Vagina (tissue), 2 donors: ENCODE data around the gene ASTN1. TPM values are rescaled to one million over a fixed set of nuclear protein-coding genes. Genes with fewer than 3 reads are reported as not detected.

Experiments
- DNase-seq, 2 donors: peaks; one replicate each; pipeline ENCODE4 v3.0.0-alpha.2; 2017; ENCODE audit errors: extremely low spot score in 2 of 2
- H3K27ac ChIP-seq: fragments of 200-600 bp; sonication (generic); one replicate; pipeline ENCODE4 v1.5.1; 2019
- H3K27me3 ChIP-seq: fragments of 200-600 bp; sonication (generic); one replicate; pipeline ENCODE4 v1.5.1; 2019
- H3K36me3 ChIP-seq, 2 donors: fragments of 200-600 bp; sonication (generic); one replicate each; pipeline ENCODE4 v1.5.1; 2017 to 2019
- H3K4me1 ChIP-seq: fragments of 200-600 bp; sonication (generic); one replicate; pipeline ENCODE4 v1.5.1; 2019
- H3K4me3 ChIP-seq, 2 donors: fragments of 200-600 bp; sonication (generic); 1 replicate in 1 of 2; 2 replicates in 1 of 2; pipeline ENCODE4 v1.5.1; 2016 to 2019
- H3K9me3 ChIP-seq: fragments of 200-600 bp; sonication (generic); one replicate; pipeline ENCODE4 v1.5.1; 2019
- POLR2A ChIP-seq, 2 donors: fragments of 450-650 bp; IDR thresholded peaks; one replicate each; pipeline ENCODE4 v1.6.1; 2017; ENCODE audit warnings: antibody characterized with exemption in 2 of 2, mild to moderate bottlenecking in 2 of 2, moderate library complexity in 2 of 2
- POLR2AphosphoS5 ChIP-seq, 2 donors: sonication (generic); formaldehyde crosslinking; IDR thresholded peaks; one replicate each; pipeline ENCODE4 v1.9.0; 2017; ENCODE audit warnings: antibody characterized with exemption in 2 of 2, mild to moderate bottlenecking in 2 of 2, low read depth in 1 of 2; ENCODE audit not compliant: insufficient read depth in 1 of 2
- intact Hi-C: fragments of 100-400 bp; cut with DNase I; formaldehyde crosslinking; loops from one replicate; pipeline ENCODE4 v1.15.1; 2023
- total RNA-seq: library from RNA; depleted of rRNA; stranded (reverse); fragments of >200 nt; gene quantifications from one replicate; pipeline ENCODE4 v1.2.3, GENCODE V29; 2016
- TF ChIP-seq, protein P1 (sequence below), 3 experiments: fragments of 450-650 bp in 2 of 3; fragments of 200-600 bp in 1 of 3; sonication (generic) in 1 of 3; IDR thresholded peaks; one replicate each; pipeline ENCODE4 v1.5.1; 2017 to 2019; ENCODE audit warnings: antibody characterized with exemption in 3 of 3, mild to moderate bottlenecking in 2 of 3, moderate library complexity in 2 of 3

ASTN1 gene
- total RNA-seq, 1 donor from 2014 or later, result 4.2 TPM

DNA sequence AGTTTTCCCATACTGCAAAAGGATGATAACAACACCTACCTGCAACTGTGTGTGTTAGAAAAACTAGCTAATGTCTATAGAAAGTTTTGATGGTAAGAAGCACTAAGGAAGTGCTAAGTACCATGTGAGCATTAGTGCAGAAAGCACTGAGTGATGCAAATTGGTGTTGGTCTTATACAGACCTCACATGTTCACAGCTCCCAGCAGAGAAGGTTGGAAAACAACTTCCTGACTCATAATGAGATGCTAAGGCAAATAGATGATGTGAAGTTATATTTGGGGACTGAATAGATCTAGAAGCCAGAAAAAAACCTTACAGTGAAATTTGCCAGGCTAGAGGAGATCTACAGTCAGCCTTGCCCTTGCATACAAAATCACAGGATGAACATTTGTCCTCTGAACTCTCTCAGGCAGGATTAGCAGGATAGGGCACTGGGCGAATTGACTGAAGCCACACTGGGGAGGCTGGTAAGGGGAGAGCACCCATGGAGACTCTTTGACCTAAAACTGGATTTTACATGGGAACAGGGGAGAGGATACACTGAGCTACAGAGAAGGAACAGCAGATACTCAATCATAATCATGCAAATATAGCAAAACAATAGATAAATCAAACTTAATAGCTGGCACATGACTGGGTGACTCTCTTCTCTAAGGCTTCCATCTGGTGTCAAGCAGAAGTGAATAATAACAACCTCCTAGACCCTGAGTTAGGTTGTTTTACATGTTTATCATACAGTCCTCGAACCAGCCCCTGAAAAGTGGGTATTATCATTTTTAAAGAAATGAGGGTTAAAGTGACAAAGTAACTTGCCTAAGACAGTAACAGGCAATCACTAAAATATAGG lies 61.3 kb downstream of the ASTN1 start:
- no peaks in the 10 kb centered on the region for H3K4me1 ChIP-seq
- intact Hi-C loops, result no loop called here
- no peak for DNase-seq
- no peak for TF ChIP-seq POLR2A (IDR thresholded peaks at IDR 0.05)
- TF ChIP-seq POLR2AphosphoS5 (IDR thresholded peaks at IDR 0.05; ENCODE audit: insufficient read depth in 1 of 2, low read depth in 1 of 2), result no peak
- TF ChIP-seq, protein P1, sequence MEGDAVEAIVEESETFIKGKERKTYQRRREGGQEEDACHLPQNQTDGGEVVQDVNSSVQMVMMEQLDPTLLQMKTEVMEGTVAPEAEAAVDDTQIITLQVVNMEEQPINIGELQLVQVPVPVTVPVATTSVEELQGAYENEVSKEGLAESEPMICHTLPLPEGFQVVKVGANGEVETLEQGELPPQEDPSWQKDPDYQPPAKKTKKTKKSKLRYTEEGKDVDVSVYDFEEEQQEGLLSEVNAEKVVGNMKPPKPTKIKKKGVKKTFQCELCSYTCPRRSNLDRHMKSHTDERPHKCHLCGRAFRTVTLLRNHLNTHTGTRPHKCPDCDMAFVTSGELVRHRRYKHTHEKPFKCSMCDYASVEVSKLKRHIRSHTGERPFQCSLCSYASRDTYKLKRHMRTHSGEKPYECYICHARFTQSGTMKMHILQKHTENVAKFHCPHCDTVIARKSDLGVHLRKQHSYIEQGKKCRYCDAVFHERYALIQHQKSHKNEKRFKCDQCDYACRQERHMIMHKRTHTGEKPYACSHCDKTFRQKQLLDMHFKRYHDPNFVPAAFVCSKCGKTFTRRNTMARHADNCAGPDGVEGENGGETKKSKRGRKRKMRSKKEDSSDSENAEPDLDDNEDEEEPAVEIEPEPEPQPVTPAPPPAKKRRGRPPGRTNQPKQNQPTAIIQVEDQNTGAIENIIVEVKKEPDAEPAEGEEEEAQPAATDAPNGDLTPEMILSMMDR (IDR thresholded peaks at IDR 0.05), result no peak
- no peaks in the 10 kb centered on the region for H3K36me3 ChIP-seq
- no peaks in the 10 kb centered on the region for H3K27me3 ChIP-seq
- no peak overlapping the region for H3K27ac ChIP-seq
- no peaks in the 10 kb centered on the region for H3K9me3 ChIP-seq
- no peak overlapping the region for H3K4me3 ChIP-seq

DNA sequence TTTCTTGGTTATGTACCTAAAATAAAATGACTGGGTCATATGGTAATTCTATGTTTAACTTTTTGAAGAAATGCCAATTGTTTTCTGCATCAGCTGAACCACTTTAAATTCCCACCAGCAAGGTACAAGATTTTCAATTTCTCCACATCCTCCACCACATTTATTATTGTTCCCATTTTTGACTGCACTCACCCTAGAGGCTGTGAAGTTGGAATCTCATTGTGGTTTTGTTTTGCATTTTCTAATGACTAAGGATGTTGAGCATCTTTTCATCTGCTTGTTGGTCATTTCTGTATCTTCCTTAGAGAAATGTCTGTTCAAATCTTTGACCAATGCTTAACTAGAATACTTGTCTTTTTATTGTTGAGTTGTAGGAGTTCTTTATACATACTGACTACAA lies 72.5 kb downstream of the ASTN1 start:
- intact Hi-C loops, result no loop called here
- H3K4me3 ChIP-seq, result no peak overlapping the region
- no peaks in the 10 kb centered on the region for H3K4me1 ChIP-seq
- no peaks in the 10 kb centered on the region for H3K9me3 ChIP-seq
- TF ChIP-seq, protein P1 (IDR thresholded peaks at IDR 0.05), result no peak
- no peak for TF ChIP-seq POLR2A (IDR thresholded peaks at IDR 0.05)
- TF ChIP-seq POLR2AphosphoS5 (IDR thresholded peaks at IDR 0.05; ENCODE audit: insufficient read depth in 1 of 2, low read depth in 1 of 2), result no peak
- no peak overlapping the region for H3K27ac ChIP-seq
- no peaks in the 10 kb centered on the region for H3K36me3 ChIP-seq
- H3K27me3 ChIP-seq, result no peaks in the 10 kb centered on the region
- no peak for DNase-seq

DNA sequence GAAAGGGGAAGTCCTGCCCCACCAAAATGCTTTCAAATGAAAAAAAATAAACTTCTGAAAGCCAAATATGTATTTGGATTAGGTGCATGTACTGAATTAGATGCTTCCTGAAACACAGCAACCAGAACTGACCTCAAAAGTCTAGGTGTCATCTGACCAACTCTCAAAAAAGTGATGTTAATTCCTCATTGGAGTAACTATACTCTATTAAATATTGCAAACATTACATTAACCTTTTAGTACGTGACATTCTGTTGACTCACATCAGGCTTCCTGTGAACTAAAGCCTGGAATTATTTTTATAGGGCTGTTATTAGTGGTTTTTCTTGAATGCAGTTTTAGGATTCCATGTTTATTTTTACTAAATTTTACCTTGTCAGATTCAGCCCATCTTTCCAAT lies 73.5 kb downstream of the ASTN1 start:
- no peak overlapping the region for H3K27ac ChIP-seq
- no peaks in the 10 kb centered on the region for H3K27me3 ChIP-seq
- DNase-seq, result no peak
- TF ChIP-seq, protein P1 (IDR thresholded peaks at IDR 0.05), result no peak
- no peak for TF ChIP-seq POLR2AphosphoS5 (IDR thresholded peaks at IDR 0.05; ENCODE audit: insufficient read depth in 1 of 2, low read depth in 1 of 2)
- no peak for TF ChIP-seq POLR2A (IDR thresholded peaks at IDR 0.05)
- H3K4me1 ChIP-seq, result no peaks in the 10 kb centered on the region
- no peak overlapping the region for H3K4me3 ChIP-seq
- H3K9me3 ChIP-seq, result no peaks in the 10 kb centered on the region
- intact Hi-C loops, result no loop called here
- H3K36me3 ChIP-seq, result no peaks in the 10 kb centered on the region

DNA sequence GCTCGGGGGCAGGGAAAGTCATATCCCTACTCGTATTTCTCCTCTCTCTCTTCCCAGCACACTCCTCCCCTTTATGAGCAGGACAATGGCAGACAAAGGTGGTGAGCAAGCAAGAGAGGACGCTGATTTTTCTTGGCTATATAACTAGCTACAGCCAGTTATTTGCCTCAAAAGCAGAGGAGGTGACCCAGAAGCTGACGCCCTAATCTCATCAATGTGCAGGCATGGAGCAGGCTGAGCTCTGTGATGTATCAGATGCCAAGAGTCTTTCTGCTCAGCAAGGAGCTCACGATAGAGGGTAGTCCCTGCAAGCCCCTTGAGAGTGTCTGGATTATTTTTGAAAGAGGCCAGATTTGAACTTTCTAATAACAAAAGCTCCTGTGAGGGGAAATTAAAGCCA lies 75.5 kb downstream of the ASTN1 start:
- Histone ChIP-seq H3K4me1 (peaks cover under 1% of the 10 kb centered on the region), H3K36me3 (no peaks in the 10 kb centered on the region), H3K27me3 (no peaks in the 10 kb centered on the region), H3K9me3 (no peaks in the 10 kb centered on the region), H3K27ac (no peak overlapping the region), H3K4me3 (no peak overlapping the region)
- no peak for TF ChIP-seq POLR2AphosphoS5 (IDR thresholded peaks at IDR 0.05; ENCODE audit: insufficient read depth in 1 of 2, low read depth in 1 of 2)
- TF ChIP-seq, protein P1 (IDR thresholded peaks at IDR 0.05), result no peak
- no peak for TF ChIP-seq POLR2A (IDR thresholded peaks at IDR 0.05)
- DNase-seq, result no peak
- intact Hi-C loops, result no loop called here
